GM19438 (cell line): Measurements from ENCODE around the gene FCN2.

Experiments used
- ATAC-seq: cut with Tn5 transposase; IDR thresholded peaks from one replicate; pipeline ENCODE4 v1.9.1; 2021; ENCODE audit warnings: low read depth; ENCODE audit not compliant: unreplicated experiment

The FCN2 gene

GRCh38 chr9:134867917-134868750 is 12.5 kb upstream of the FCN2 start:
- ATAC-seq: no peak

GRCh38 chr9:134868751-134869553 is 11.7 kb upstream of the FCN2 start:
- ATAC-seq: no peak

GRCh38 chr9:134869554-134870300 is 10.9 kb upstream of the FCN2 start:
- no peak for ATAC-seq

- ATAC-seq: no peak
Observed at GRCh38 chr9:134870301-134870694, 10.3 kb upstream of the FCN2 start.

- ATAC-seq: no peak
Observed at GRCh38 chr9:134870746-134871662, 9.6 kb upstream of the FCN2 start.

GRCh38 chr9:134871697-134872340 is 8.8 kb upstream of the FCN2 start:
- no peak for ATAC-seq

GRCh38 chr9:134872482-134873231 is 8.0 kb upstream of the FCN2 start:
- ATAC-seq: no peak

- no peak for ATAC-seq
Observed at GRCh38 chr9:134875371-134875770, 5.2 kb upstream of the FCN2 start.

GRCh38 chr9:134877541-134877940 is 3.1 kb upstream of the FCN2 start:
- no peak for ATAC-seq

- ATAC-seq: no peak
Observed at GRCh38 chr9:134879664-134880483, 736 bp upstream of the FCN2 start.

GRCh38 chr9:134881313-134881670 is 682 bp downstream of the FCN2 start:
- ATAC-seq: no peak

- no peak for ATAC-seq
Observed at GRCh38 chr9:134882204-134882785, 1.7 kb downstream of the FCN2 start.

GRCh38 chr9:134883040-134883782 is 2.6 kb downstream of the FCN2 start:
- ATAC-seq: no peak

- no peak for ATAC-seq
Observed at GRCh38 chr9:134884492-134884891, 3.9 kb downstream of the FCN2 start.

GRCh38 chr9:134885001-134885678 is 4.5 kb downstream of the FCN2 start:
- no peak for ATAC-seq

- no peak for ATAC-seq
Observed at GRCh38 chr9:134885679-134886412, 5.2 kb downstream of the FCN2 start.
